Measurements from ENCODE around the gene ZNF644. TPM values are rescaled to one million over a fixed set of nuclear protein-coding genes. Genes with fewer than 3 reads are reported as not detected.

The ZNF644 gene
- total RNA-seq, 1 donor: 58.8 TPM

GRCh38 chr1:91036894-91037829 lies 15.3 kb upstream of the ZNF644 start:
- no peak overlapping the region for H3K4me3 ChIP-seq (ENCODE audit: low read depth, low read length)
- no peak for TF ChIP-seq CTCF (IDR thresholded peaks at IDR 0.05; ENCODE audit: insufficient read depth, low read length)
- peak; percentile 12 for DNase-seq (ENCODE audit: low read depth)

GRCh38 chr1:91032349-91032748 lies 10.5 kb upstream of the ZNF644 start:
- no peak for TF ChIP-seq CTCF (IDR thresholded peaks at IDR 0.05; ENCODE audit: insufficient read depth, low read length)
- no peak for DNase-seq (ENCODE audit: low read depth)
- no peak overlapping the region for H3K4me3 ChIP-seq (ENCODE audit: low read depth, low read length)

GRCh38 chr1:91031081-91031480 lies 9.2 kb upstream of the ZNF644 start:
- no peak overlapping the region for H3K4me3 ChIP-seq (ENCODE audit: low read depth, low read length)
- TF ChIP-seq CTCF (IDR thresholded peaks at IDR 0.05; ENCODE audit: insufficient read depth, low read length): no peak
- DNase-seq (ENCODE audit: low read depth): no peak

- no peak overlapping the region for H3K4me3 ChIP-seq (ENCODE audit: low read depth, low read length)
- peak; percentile 48 for TF ChIP-seq CTCF (IDR thresholded peaks at IDR 0.05; ENCODE audit: insufficient read depth, low read length)
- DNase-seq (ENCODE audit: low read depth): peak; percentile 40
Observed at GRCh38 chr1:91026777-91027176, 4.9 kb upstream of the ZNF644 start.

GRCh38 chr1:91026320-91026719 lies 4.5 kb upstream of the ZNF644 start:
- no peak for TF ChIP-seq CTCF (IDR thresholded peaks at IDR 0.05; ENCODE audit: insufficient read depth, low read length)
- DNase-seq (ENCODE audit: low read depth): no peak
- no peak overlapping the region for H3K4me3 ChIP-seq (ENCODE audit: low read depth, low read length)

- no peak for TF ChIP-seq CTCF (IDR thresholded peaks at IDR 0.05; ENCODE audit: insufficient read depth, low read length)
- no peak overlapping the region for H3K4me3 ChIP-seq (ENCODE audit: low read depth, low read length)
- DNase-seq (ENCODE audit: low read depth): no peak
Observed at GRCh38 chr1:91024481-91025119, 2.8 kb upstream of the ZNF644 start.

Measured in fibroblast of the aortic adventitia (primary cell).